CD4-positive, alpha-beta T cell (primary cell): ENCODE data around the gene SDK1. TPM values are rescaled to one million over a fixed set of nuclear protein-coding genes. Genes with fewer than 3 reads are reported as not detected.

Experiments
- ATAC-seq: fragments of 200-7000 bp; cut with Tn5 transposase; one replicate; pipeline ENCODE4 v1.10.0; 2022; ENCODE audit warnings: mild to moderate bottlenecking; ENCODE audit not compliant: poor library complexity
- CTCF ChIA-PET: fragments of 350-600 bp; sonication (Branson Sonifier 250); formaldehyde crosslinking; loops from one replicate; lab custom pipeline; 2021; ENCODE audit warnings: antibody characterized with exemption, inconsistent platforms; lab: Charles Lee
- POLR2A ChIA-PET: fragments of 350-600 bp; sonication (Branson Sonifier 250); formaldehyde crosslinking; loops from one replicate; lab custom pipeline; 2021; ENCODE audit warnings: antibody characterized with exemption, inconsistent platforms; lab: Charles Lee
- DNase-seq, 14 experiments: peaks; one replicate each; pipeline ENCODE4 v3.0.0-alpha.2; 2013 to 2020; ENCODE audit warnings: mixed read lengths in 2 of 14
- H3K27ac ChIP-seq, 2 donors: one replicate each; pipeline versions ENCODE4 v1.5.1 to v1.7.0; 2013; ENCODE audit warnings: low read length in 2 of 2, low read depth in 1 of 2, mild to moderate bottlenecking in 1 of 2
- H3K27me3 ChIP-seq, 2 experiments: 1 replicate in 1 of 2; 2 replicates in 1 of 2; pipeline versions ENCODE4 v1.6.1 to v1.7.0; 2013; ENCODE audit warnings: low read length in 2 of 2, control low read depth in 1 of 2, mild to moderate bottlenecking in 1 of 2, moderate library complexity in 1 of 2; ENCODE audit not compliant: insufficient read depth in 2 of 2, control insufficient read depth in 1 of 2
- H3K36me3 ChIP-seq: one replicate; pipeline ENCODE4 v1.6.1; 2013; ENCODE audit warnings: low read length, control low read depth; ENCODE audit not compliant: insufficient read depth
- H3K4me1 ChIP-seq: one replicate; pipeline ENCODE4 v1.6.1; 2013; ENCODE audit warnings: low read length, control low read depth; ENCODE audit not compliant: insufficient read depth
- H3K4me3 ChIP-seq: one replicate; pipeline ENCODE4 v1.5.1; 2013; ENCODE audit warnings: mild to moderate bottlenecking, low read length, moderate library complexity
- H3K9me3 ChIP-seq, 2 experiments: 1 replicate in 1 of 2; 2 replicates in 1 of 2; pipeline versions ENCODE4 v1.6.1 to v1.7.0; 2013; ENCODE audit warnings: low read length in 2 of 2, mild to moderate bottlenecking in 2 of 2, control low read depth in 1 of 2, moderate library complexity in 1 of 2; ENCODE audit not compliant: control insufficient read depth in 1 of 2, insufficient read depth in 1 of 2
- H3K27ac Mint-ChIP-seq: one replicate; pipeline ENCODE4 v1.8.0; 2020; ENCODE audit warnings: mixed read lengths
- H3K27me3 Mint-ChIP-seq: one replicate; pipeline ENCODE4 v1.8.0; 2021; ENCODE audit warnings: mixed read lengths
- H3K36me3 Mint-ChIP-seq: one replicate; pipeline ENCODE4 v1.8.0; 2021; ENCODE audit warnings: low read depth, mixed read lengths
- H3K4me1 Mint-ChIP-seq: one replicate; pipeline ENCODE4 v1.8.0; 2021; ENCODE audit warnings: low read depth, mixed read lengths
- H3K4me3 Mint-ChIP-seq: one replicate; pipeline ENCODE4 v1.8.0; 2020; ENCODE audit warnings: mild to moderate bottlenecking, mixed read lengths
- H3K9me3 Mint-ChIP-seq: one replicate; pipeline ENCODE4 v1.8.0; 2020; ENCODE audit warnings: mixed read lengths
- intact Hi-C, 2 experiments: fragments of 100-400 bp; cut with DNase I in 1 of 2; cut with micrococcal nuclease in 1 of 2; formaldehyde crosslinking; loops; one replicate each; pipeline versions ENCODE4 v1.15.1 to v1.9.0; 2023 to 2025; cut with DNase I, micrococcal nuclease
- total RNA-seq, 174 experiments: library from RNA in 2 of 174; stranded (reverse) in 2 of 174; gene quantifications; one replicate each; pipeline ENCODE4 v1.2.3 and lab custom pipeline; 2021 to 2026
- TF ChIP-seq, protein P1 (sequence below): fragments of 200-600 bp; IDR thresholded peaks from one replicate; pipeline ENCODE4 v1.8.0; 2022; ENCODE audit warnings: antibody characterized with exemption, mild to moderate bottlenecking

The SDK1 gene
- total RNA-seq, 2 experiments from 2014 or later, result 1.1 to 1.3 TPM

- Mint-ChIP-seq H3K36me3 (no peaks in the 10 kb centered on the region), H3K27me3 (no peaks in the 10 kb centered on the region), H3K4me1 (peaks cover 6% of the 10 kb centered on the region), H3K27ac (no peak overlapping the region), H3K9me3 (no peaks in the 10 kb centered on the region), H3K4me3 (no peak overlapping the region)
- Histone ChIP-seq H3K4me1 (no peaks in the 10 kb centered on the region), H3K27me3 (peaks cover 0 to 4% of the 10 kb centered on the region in 2 experiments), H3K4me3 (no peak overlapping the region), H3K36me3 (no peaks in the 10 kb centered on the region), H3K27ac (no peak overlapping the region), H3K9me3 (peaks cover 0 to 3% of the 10 kb centered on the region in 2 experiments)
- POLR2A ChIA-PET, result no interaction called here
- ATAC-seq, result no peak
- CTCF ChIA-PET, result no interaction called here
- TF ChIP-seq, protein P1, sequence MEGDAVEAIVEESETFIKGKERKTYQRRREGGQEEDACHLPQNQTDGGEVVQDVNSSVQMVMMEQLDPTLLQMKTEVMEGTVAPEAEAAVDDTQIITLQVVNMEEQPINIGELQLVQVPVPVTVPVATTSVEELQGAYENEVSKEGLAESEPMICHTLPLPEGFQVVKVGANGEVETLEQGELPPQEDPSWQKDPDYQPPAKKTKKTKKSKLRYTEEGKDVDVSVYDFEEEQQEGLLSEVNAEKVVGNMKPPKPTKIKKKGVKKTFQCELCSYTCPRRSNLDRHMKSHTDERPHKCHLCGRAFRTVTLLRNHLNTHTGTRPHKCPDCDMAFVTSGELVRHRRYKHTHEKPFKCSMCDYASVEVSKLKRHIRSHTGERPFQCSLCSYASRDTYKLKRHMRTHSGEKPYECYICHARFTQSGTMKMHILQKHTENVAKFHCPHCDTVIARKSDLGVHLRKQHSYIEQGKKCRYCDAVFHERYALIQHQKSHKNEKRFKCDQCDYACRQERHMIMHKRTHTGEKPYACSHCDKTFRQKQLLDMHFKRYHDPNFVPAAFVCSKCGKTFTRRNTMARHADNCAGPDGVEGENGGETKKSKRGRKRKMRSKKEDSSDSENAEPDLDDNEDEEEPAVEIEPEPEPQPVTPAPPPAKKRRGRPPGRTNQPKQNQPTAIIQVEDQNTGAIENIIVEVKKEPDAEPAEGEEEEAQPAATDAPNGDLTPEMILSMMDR, result no peak
- no peak for DNase-seq
- intact Hi-C loops, result no loop called here
Measured at GRCh38 chr7:3923307-3923918, 622.4 kb downstream of the SDK1 start.

DNA sequence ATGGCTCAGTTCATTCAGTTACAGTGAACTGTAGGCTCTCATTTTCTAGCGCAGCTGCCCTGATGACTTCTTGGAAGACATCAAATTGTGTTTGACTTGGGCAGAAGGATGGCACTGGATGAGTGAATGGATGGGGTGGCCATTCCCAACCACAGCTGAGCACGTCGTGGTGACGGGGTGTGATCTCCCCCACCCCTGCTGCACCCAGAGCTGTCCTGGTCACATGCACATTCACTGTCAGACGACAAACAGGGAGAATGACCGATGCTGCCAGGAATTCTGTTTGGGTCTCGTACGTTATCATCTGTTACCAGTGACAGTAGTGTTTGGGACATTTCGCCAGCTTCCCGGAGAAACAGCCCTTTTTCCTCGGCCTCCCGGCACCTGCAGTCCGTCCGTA is 623.2 kb downstream of the SDK1 start:
- H3K4me1 ChIP-seq, result no peaks in the 10 kb centered on the region
- intact Hi-C loops, result no loop called here
- CTCF ChIA-PET, result no interaction called here

DNA sequence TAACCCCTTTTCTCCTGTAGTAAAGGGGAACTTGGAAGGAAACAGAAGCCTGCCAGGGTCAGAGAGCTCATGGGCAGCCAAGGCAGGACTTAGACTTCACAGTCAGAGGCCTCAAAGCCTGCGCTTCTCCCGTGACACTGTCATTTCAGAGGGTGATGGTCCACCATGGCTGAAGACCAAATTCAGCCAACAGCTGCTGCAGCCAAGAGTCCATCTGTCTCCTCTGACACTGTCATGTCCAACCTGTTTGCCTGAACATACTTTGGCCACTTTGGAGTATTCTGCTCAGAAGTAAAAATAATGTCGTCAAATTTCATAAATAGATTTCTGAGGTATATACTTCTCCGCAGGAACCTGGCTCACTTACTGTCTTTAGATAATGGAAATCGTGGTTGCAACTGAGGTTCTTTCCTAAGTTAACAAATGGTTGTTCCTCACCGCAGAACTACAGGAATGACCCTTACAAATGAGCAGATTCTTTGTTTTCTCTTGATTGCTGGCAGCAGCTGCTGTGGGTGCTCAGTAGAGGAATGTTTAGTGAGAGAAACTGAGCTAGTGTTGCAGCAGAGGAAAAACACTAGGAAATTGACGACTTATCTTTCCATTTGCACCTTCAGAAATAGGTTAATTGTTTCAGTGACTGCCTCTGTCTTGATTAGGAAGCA is 626.5 kb downstream of the SDK1 start:
- Histone ChIP-seq H3K27ac (no peak overlapping the region), H3K27me3 (peaks cover 0 to 4% of the 10 kb centered on the region in 2 experiments), H3K4me3 (no peak overlapping the region), H3K36me3 (no peaks in the 10 kb centered on the region), H3K4me1 (no peaks in the 10 kb centered on the region), H3K9me3 (no peaks in the 10 kb centered on the region)
- DNase-seq (no peak), ATAC-seq (no peak)
- H3K4me1 Mint-ChIP-seq, result no peaks in the 10 kb centered on the region
- ChIA-PET POLR2A (no interaction called here), CTCF (no interaction called here)
- H3K9me3 Mint-ChIP-seq, result no peaks in the 10 kb centered on the region
- TF ChIP-seq, protein P1, result no peak
- H3K36me3 Mint-ChIP-seq, result no peaks in the 10 kb centered on the region
- H3K27me3 Mint-ChIP-seq, result peaks cover 9% of the 10 kb centered on the region
- H3K27ac Mint-ChIP-seq, result no peak overlapping the region
- intact Hi-C loops, result no loop called here
- no peak overlapping the region for H3K4me3 Mint-ChIP-seq

More for the DNA sequence above, 623.2 kb downstream of the SDK1 start:
- no peak for DNase-seq
- H3K36me3 ChIP-seq, result no peaks in the 10 kb centered on the region
- H3K27ac Mint-ChIP-seq, result no peak overlapping the region
- peaks cover 0 to under 1% of the 10 kb centered on the region in 2 experiments for H3K9me3 ChIP-seq
- no peak overlapping the region for H3K27ac ChIP-seq
- H3K9me3 Mint-ChIP-seq, result no peaks in the 10 kb centered on the region
- peaks cover 0 to 4% of the 10 kb centered on the region in 2 experiments for H3K27me3 ChIP-seq
- POLR2A ChIA-PET, result no interaction called here
- no peak overlapping the region for H3K4me3 ChIP-seq
- H3K4me3 Mint-ChIP-seq, result no peak overlapping the region
- no peaks in the 10 kb centered on the region for H3K4me1 Mint-ChIP-seq
- no peaks in the 10 kb centered on the region for H3K27me3 Mint-ChIP-seq
- ATAC-seq, result no peak
- no peaks in the 10 kb centered on the region for H3K36me3 Mint-ChIP-seq
- TF ChIP-seq, protein P1, result no peak
